SK-N-SH treated with all-trans-retinoic acid at 6 μM for 48 hours (cell line): ENCODE data around the gene TPCN1.

Source experiments
- ARNTL ChIP-seq: fragments of 450-650 bp; formaldehyde crosslinking; IDR thresholded peaks from 2 replicates; pipeline ENCODE4 v1.5.0; 2020; ENCODE audit warnings: low read depth, mild to moderate bottlenecking, moderate library complexity, borderline replicate concordance
- OSR1 ChIP-seq: fragments of 250-450 bp; sonication (Bioruptor Pico); IDR thresholded peaks from 2 replicates; pipeline ENCODE4 v1.8.0; 2022; ENCODE audit warnings: moderate library complexity, mild to moderate bottlenecking, inconsistent platforms
- PPARA ChIP-seq: fragments of 250-450 bp; sonication (Bioruptor Pico); IDR thresholded peaks from 2 replicates; pipeline ENCODE4 v1.5.0; 2020; ENCODE audit warnings: mild to moderate bottlenecking, borderline replicate concordance
- ZC3H10 ChIP-seq: fragments of 250-450 bp; sonication (Bioruptor Pico); IDR thresholded peaks from 2 replicates; pipeline ENCODE4 v1.5.1; 2021; ENCODE audit warnings: mild to moderate bottlenecking, moderate library complexity
- ZFP3 ChIP-seq: fragments of 250-450 bp; sonication (Bioruptor Pico); IDR thresholded peaks from 2 replicates; pipeline ENCODE4 v1.5.0; 2020; ENCODE audit warnings: mild to moderate bottlenecking, moderate library complexity
- TF ChIP-seq, protein P1 (sequence below): fragments of 250-450 bp; sonication (Bioruptor Pico); IDR thresholded peaks from 2 replicates; pipeline ENCODE4 v1.8.0; 2020; ENCODE audit warnings: mild to moderate bottlenecking, moderate library complexity, borderline replicate concordance

DNA sequence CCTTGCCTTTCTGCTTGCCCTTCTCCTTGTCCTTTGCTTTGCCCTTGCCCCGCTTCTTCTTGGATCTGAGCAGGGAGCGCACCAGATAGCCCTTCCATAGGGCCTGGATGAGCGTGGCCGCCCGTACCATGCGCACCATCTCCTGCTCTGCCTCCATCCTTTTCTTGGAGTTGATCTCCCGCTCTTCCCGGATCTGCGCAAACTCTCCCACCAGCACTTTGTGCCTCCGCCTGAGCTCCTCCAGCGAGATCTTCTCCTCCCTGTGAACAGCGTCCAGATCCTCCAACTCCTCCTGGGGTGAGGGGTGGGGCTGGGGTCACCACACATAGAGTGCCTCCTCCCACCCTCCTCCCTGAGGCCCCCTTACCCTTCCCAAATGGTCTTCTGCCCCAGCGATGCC lies 25.7 kb upstream of the TPCN1 start:
- no peak for TF ChIP-seq ZFP3 (CRISPR knock-in tag)
- TF ChIP-seq OSR1 (CRISPR knock-in tag), result no peak
- TF ChIP-seq PPARA (CRISPR knock-in tag), result no peak
- no peak for TF ChIP-seq ARNTL (CRISPR knock-in tag)
- no peak for TF ChIP-seq ZC3H10 (CRISPR knock-in tag)
- TF ChIP-seq, protein P1, sequence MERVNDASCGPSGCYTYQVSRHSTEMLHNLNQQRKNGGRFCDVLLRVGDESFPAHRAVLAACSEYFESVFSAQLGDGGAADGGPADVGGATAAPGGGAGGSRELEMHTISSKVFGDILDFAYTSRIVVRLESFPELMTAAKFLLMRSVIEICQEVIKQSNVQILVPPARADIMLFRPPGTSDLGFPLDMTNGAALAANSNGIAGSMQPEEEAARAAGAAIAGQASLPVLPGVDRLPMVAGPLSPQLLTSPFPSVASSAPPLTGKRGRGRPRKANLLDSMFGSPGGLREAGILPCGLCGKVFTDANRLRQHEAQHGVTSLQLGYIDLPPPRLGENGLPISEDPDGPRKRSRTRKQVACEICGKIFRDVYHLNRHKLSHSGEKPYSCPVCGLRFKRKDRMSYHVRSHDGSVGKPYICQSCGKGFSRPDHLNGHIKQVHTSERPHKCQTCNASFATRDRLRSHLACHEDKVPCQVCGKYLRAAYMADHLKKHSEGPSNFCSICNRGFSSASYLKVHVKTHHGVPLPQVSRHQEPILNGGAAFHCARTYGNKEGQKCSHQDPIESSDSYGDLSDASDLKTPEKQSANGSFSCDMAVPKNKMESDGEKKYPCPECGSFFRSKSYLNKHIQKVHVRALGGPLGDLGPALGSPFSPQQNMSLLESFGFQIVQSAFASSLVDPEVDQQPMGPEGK, result no peak
